Naive B cell (primary cell): Measurements from ENCODE around the gene SUN3. TPM values are rescaled to one million over a fixed set of nuclear protein-coding genes. Genes with fewer than 3 reads are reported as not detected.

Experiments
- ATAC-seq, 2 donors: fragments of 150-1000 bp; cut with Tn5 transposase; 2 replicates each; pipeline ENCODE4 v1.10.0; 2021; ENCODE audit warnings: low read depth in 2 of 2, mild to moderate bottlenecking in 2 of 2, moderate library complexity in 2 of 2
- DNase-seq: peaks from one replicate; pipeline ENCODE4 v3.0.0; 2022
- H3K27ac Mint-ChIP-seq, 6 donors: one replicate each; pipeline ENCODE4 v1.8.0; 2020 to 2022; ENCODE audit warnings: mild to moderate bottlenecking in 6 of 6, mixed read lengths in 6 of 6, moderate library complexity in 5 of 6, inconsistent platforms in 2 of 6
- H3K27me3 Mint-ChIP-seq, 3 donors: one replicate each; pipeline ENCODE4 v1.8.0; 2021 to 2022; ENCODE audit warnings: mixed read lengths in 3 of 3, mild to moderate bottlenecking in 1 of 3
- H3K36me3 Mint-ChIP-seq, 2 donors: one replicate each; pipeline ENCODE4 v1.8.0; 2020 to 2022; ENCODE audit warnings: mixed read lengths in 2 of 2, inconsistent platforms in 1 of 2, mild to moderate bottlenecking in 1 of 2
- H3K4me1 Mint-ChIP-seq, 3 donors: one replicate each; pipeline ENCODE4 v1.8.0; 2020 to 2022; ENCODE audit warnings: mixed read lengths in 3 of 3, inconsistent platforms in 1 of 3, mild to moderate bottlenecking in 1 of 3, moderate library complexity in 1 of 3
- H3K4me3 Mint-ChIP-seq, 8 donors: one replicate each; pipeline ENCODE4 v1.8.0; 2020 to 2022; ENCODE audit warnings: mild to moderate bottlenecking in 8 of 8, mixed read lengths in 8 of 8, moderate library complexity in 8 of 8, inconsistent platforms in 2 of 8
- H3K9me3 Mint-ChIP-seq, 7 donors: one replicate each; pipeline ENCODE4 v1.8.0; 2020 to 2022; ENCODE audit warnings: mixed read lengths in 7 of 7, mild to moderate bottlenecking in 5 of 7, inconsistent platforms in 2 of 7, moderate library complexity in 1 of 7
- polyA plus RNA-seq, 6 donors: library from polyadenylated mRNA; unstranded; fragments of 300-500 nt; fragmentation: Illumina TruSeq; gene quantifications; one replicate each; pipeline ENCODE4 v1.2.3, GENCODE V29; 2021; ENCODE audit warnings: low read depth in 6 of 6

Gene SUN3
- polyA plus RNA-seq, 6 donors from 2014 or later: 1.0 TPM; not detected in 5

DNA sequence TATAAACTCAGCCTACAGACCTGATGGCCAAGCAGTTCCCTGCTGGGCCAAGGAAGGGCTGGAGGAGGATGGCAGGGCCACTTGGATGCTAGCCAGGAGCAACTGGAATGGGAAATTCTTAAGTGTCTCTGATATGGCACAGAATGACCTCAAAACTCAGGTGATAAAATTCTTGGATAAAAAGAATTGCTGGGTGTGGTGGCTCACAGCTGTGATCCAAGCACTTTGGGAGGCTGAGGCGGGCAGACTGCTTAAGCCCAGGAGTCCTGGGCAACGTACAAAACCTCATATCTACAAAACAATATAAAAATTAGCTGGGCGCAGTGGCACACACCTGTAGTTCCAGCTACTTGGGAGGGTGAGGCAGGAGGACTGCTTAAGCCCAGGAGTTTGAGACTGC is 66.6 kb downstream of the SUN3 start:
- Mint-ChIP-seq H3K4me1 (peaks cover 7 to 12% (median 10%) of the 10 kb centered on the region in 3 donors), H3K9me3 (no peaks in the 10 kb centered on the region), H3K27ac (no peak overlapping the region), H3K4me3 (no peak overlapping the region), H3K36me3 (peaks cover 40 to 49% of the 10 kb centered on the region in 2 donors), H3K27me3 (no peaks in the 10 kb centered on the region)
- ATAC-seq: no peak
- DNase-seq: no peak

DNA sequence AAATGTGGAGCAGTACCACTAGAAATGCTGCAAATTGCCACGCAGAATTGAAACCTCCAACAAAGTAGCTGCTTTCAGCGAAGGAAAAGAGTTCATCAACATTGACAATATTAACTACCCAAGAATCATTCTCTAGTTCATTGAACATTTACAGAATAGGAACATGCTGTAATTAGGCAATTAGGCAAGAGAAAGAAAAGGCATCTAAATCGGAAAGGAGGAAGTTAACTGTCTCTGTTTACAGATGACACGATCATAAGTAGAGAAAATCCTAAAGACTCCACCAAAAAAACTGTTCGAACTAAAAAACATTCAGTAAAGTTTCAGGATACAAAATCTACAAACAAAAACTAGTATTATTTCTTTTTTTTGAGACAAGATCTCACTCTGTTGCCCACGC is 71.8 kb downstream of the SUN3 start:
- no peak for DNase-seq
- Mint-ChIP-seq H3K27me3 (no peaks in the 10 kb centered on the region), H3K4me3 (no peak overlapping the region), H3K4me1 (peaks cover 0 to 5% (median 0%) of the 10 kb centered on the region in 3 donors), H3K9me3 (no peaks in the 10 kb centered on the region), H3K27ac (no peak overlapping the region), H3K36me3 (peaks cover 21 to 30% of the 10 kb centered on the region in 2 donors)
- no peak for ATAC-seq

DNA sequence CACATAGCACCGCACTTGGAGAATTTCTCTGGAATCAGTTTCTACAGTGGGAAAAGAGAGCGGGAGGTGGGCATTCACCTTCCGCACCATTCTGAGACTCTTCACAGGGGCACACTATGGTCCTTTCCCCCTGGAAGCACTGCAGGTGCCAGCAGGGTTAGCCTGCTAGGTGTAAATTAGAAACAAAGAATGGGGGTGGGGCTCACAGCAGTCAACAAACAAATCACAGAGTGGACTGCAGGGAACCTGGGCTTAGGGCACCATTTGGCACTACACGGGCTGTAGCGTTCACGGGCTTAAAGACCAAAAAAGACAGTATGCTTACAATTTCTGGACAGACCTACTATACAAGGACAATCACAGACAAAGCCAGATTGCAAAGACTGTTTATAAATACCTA is 72.7 kb downstream of the SUN3 start:
- Mint-ChIP-seq H3K4me1 (peaks cover 0 to 5% (median 0%) of the 10 kb centered on the region in 3 donors), H3K36me3 (peaks cover 13 to 23% of the 10 kb centered on the region in 2 donors), H3K27me3 (no peaks in the 10 kb centered on the region), H3K27ac (no peak overlapping the region), H3K4me3 (no peak overlapping the region), H3K9me3 (no peaks in the 10 kb centered on the region)
- ATAC-seq: no peak
- no peak for DNase-seq

DNA sequence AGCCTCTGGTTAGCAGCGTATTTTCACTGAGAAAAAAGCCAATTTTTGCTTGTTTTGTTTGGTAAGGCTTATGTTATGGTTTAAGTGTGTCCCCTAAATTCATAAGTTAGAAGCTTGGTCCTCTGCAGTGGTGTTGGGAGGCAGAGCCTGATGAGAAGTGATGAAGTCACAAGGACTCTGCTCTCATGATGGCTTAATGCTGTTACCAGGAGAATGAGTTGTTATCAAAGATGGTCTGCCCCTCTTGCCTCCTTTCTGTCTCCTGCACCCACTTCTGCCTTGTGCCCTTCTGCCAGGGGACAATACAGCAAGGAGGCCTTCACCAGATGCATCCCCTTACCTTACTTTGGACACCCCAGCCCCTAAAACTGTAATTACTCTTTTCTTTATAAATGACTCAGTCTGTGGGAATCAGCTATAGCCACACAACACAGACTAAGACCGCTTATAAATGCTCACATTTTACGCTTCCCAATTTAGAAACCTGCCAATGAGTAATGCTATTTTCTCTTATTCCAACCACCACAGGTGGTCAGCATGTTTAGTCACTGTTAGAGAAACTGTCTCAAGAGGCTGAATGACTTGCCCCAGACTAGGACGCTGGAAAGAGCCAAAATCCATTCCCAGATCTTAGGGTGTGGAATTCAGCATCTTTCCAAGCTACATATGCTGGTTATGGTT is 74.5 kb downstream of the SUN3 start:
- Mint-ChIP-seq H3K36me3 (peaks cover 9 to 16% of the 10 kb centered on the region in 2 donors), H3K4me1 (peaks cover 0 to 5% (median 0%) of the 10 kb centered on the region in 3 donors), H3K4me3 (peak overlapping the region in 1 of 8 donors; percentile 2), H3K27ac (peak overlapping the region in 4 of 6 donors; percentile 18 to 79 (median 38)), H3K9me3 (no peaks in the 10 kb centered on the region), H3K27me3 (no peaks in the 10 kb centered on the region)
- DNase-seq (no peak), ATAC-seq (no peak)

DNA sequence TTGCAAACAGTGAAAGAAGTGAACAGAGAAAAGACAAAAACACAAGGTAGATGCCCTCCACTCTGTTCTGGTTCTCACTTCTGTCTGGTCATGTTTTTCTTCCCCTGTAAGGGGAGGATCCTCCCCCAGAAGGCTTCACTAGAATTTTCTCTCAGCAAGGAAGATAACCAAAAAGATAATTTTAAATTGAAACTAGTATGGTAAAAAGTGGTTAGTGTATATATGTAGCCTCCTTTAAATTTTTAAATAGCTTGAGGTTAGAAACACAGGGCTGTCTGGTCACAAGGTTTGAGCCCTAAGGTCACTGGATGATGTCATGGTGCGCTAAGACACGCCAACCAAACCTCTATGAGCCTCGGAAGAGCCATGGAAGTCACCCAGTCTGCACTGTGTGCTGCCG is 75.1 kb downstream of the SUN3 start:
- peaks cover 9 to 16% of the 10 kb centered on the region in 2 donors for H3K36me3 Mint-ChIP-seq
- H3K4me3 Mint-ChIP-seq: no peak overlapping the region
- ATAC-seq (no peak), DNase-seq (no peak)
- peaks cover 0 to 5% (median 0%) of the 10 kb centered on the region in 3 donors for H3K4me1 Mint-ChIP-seq
- H3K27me3 Mint-ChIP-seq: no peaks in the 10 kb centered on the region
- H3K27ac Mint-ChIP-seq: no peak overlapping the region
- H3K9me3 Mint-ChIP-seq: no peaks in the 10 kb centered on the region

DNA sequence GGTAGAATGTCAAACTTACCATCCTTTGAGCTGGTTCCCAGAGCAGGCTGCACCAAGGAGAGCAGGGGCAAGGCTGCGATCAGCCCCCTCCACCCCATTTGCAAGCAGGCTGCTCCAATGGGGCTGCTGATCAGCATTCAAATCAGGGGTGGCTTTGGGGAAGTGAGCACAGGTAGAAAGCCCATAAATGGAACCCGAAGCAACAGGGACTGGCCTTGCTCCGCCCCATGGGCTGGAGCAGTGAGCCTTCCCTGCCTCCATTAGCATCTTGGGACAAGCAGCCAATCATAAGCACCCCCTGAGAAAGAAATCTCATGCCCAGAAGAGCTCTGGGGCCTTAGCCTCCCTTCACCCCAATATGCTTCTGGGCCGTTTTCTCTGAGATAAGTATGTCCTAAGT is 76.7 kb downstream of the SUN3 start:
- Mint-ChIP-seq H3K4me1 (no peaks in the 10 kb centered on the region), H3K27ac (no peak overlapping the region), H3K36me3 (peaks cover 0 to 9% of the 10 kb centered on the region in 2 donors), H3K9me3 (no peaks in the 10 kb centered on the region), H3K27me3 (no peaks in the 10 kb centered on the region), H3K4me3 (no peak overlapping the region)
- DNase-seq (no peak), ATAC-seq (no peak)

DNA sequence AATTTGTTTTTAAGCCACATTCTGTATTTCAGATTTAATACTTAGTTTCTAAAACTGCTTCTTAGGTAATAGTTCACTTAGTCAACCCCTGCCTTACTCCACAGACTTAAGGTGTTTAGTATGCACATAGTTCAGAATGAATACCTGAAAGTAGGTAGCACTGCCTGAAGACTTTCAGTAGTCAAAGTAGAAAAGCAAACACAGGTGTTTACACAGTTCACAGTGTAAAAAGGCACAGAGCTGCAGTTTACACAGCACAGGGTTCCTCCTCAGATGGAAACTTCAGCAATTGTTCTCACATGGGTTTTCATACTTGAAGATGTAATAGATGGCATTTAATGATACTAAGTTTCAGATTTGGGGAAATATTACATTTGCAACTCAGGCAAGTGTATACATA is 77.5 kb downstream of the SUN3 start:
- H3K9me3 Mint-ChIP-seq: no peaks in the 10 kb centered on the region
- no peaks in the 10 kb centered on the region for H3K4me1 Mint-ChIP-seq
- ATAC-seq (no peak), DNase-seq (no peak)
- H3K4me3 Mint-ChIP-seq: no peak overlapping the region
- H3K36me3 Mint-ChIP-seq: peaks cover 0 to 9% of the 10 kb centered on the region in 2 donors
- H3K27ac Mint-ChIP-seq: no peak overlapping the region
- peaks cover 0 to 4% (median 0%) of the 10 kb centered on the region in 3 donors for H3K27me3 Mint-ChIP-seq

DNA sequence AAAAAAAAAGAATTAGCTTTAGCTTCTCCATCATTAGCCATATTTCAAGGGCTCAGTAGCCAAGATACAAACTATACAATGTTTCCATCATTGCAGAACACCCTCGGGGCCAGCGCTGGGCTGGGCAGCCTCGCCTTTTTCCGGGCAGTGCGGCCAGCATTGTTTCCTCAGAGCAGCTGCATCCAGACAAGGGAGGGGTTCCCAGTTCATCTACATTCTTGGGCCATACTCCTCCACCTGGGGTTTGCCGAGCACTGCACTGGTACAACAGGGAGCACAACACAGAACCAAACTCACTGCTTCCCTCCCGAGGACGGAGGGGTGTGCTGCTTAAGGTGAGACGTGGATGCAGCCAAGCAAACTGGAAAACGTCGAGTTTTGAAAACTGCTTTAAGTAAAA is 78.2 kb downstream of the SUN3 start:
- ATAC-seq (no peak), DNase-seq (no peak)
- no peak overlapping the region for H3K4me3 Mint-ChIP-seq
- peaks cover 0 to 8% (median 0%) of the 10 kb centered on the region in 3 donors for H3K27me3 Mint-ChIP-seq
- no peak overlapping the region for H3K27ac Mint-ChIP-seq
- H3K36me3 Mint-ChIP-seq: peaks cover 0 to 9% of the 10 kb centered on the region in 2 donors
- H3K4me1 Mint-ChIP-seq: no peaks in the 10 kb centered on the region
- no peaks in the 10 kb centered on the region for H3K9me3 Mint-ChIP-seq

DNA sequence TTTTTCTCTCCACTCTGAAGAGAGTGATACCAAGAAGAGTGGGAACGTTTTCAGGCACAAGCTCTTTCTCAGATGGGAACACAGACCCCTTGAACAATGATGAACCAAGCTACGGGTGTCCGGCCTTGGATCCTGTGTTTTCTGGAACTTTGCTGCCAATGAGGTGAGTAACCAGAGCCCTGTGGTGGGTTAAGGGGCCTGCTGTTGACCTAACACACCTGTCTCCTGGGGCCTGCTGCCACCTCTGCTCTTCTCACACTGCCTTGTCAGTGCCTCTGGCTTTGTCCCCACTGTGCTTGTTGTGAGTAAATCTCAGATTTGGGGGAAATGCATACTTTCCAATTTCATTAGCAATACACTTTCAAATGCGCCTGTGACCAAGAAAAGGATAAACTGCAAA is 79.2 kb downstream of the SUN3 start:
- Mint-ChIP-seq H3K4me3 (no peak overlapping the region), H3K27me3 (peaks cover 0 to 8% (median 0%) of the 10 kb centered on the region in 3 donors), H3K4me1 (no peaks in the 10 kb centered on the region), H3K9me3 (no peaks in the 10 kb centered on the region), H3K36me3 (peaks cover 0 to 9% of the 10 kb centered on the region in 2 donors), H3K27ac (no peak overlapping the region)
- DNase-seq (no peak), ATAC-seq (no peak)

DNA sequence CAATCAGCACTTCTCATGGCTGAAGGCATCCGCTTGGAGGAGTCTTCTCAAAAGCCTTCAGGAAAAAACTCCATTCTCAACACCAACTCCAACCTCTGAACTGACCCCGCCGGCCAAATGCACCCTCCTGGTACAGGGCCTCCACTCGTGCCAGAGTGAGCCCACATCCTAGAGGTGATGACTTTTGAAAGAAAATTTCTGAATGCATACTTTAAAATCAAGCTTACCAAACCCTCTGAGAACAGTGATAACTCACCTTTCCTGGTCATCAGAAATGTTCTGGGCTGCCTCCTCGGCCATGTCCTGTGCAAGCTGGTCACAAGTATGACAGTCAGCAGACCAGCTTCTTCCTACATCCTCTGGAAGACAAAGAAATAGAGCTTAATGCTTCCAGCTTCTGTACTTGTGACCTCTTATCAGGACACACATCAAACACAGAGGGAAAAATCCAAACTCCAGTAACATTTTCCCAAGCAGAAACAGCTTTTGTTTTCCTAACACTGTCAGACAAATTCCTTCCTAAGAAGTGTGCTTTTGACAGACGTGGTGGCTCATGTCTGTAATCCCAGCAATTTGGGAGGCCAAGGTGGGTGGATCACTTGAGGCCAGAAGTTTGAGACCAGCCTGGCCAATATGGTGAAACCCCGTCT is 80.6 kb downstream of the SUN3 start, which contains the start of gene PKD1L1:
PKD1L1 (minus strand) TSS at position 326 of the 650 bp plus-strand sequence; CDS start at position 300, 26 bp downstream.
- no peak within 1 kb of the TSS for H3K4me3 Mint-ChIP-seq
- ATAC-seq: no peak
- H3K27ac Mint-ChIP-seq: peak within 1 kb of the TSS in 2 of 6 donors; percentile 26 to 61

DNA sequence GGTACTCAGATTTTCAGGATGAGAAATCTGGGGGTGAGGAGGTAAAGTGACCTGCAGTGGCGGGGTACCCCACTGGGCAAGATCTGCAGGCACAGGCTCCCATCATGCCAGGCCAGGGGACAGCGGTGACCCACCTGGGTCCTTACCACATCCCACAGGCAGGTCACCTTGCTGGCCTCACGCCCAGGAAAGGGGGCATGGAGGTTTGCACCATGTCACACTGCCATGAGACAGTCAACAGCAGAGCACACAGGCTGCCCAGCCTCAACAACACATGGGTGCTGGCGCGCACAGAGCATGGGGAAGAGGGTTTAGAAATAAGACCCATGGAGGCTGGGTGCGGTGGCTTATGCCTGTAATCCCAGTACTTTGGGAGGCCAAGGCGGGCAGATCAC is 81.6 kb downstream of the SUN3 start:
- H3K36me3 Mint-ChIP-seq: no peaks in the 10 kb centered on the region
- no peaks in the 10 kb centered on the region for H3K4me1 Mint-ChIP-seq
- DNase-seq: no peak
- H3K27me3 Mint-ChIP-seq: peaks cover 0 to 8% (median 0%) of the 10 kb centered on the region in 3 donors
- H3K4me3 Mint-ChIP-seq: no peak overlapping the region
- no peaks in the 10 kb centered on the region for H3K9me3 Mint-ChIP-seq
- no peak for ATAC-seq
- no peak overlapping the region for H3K27ac Mint-ChIP-seq

More for the DNA sequence above, 80.6 kb downstream of the SUN3 start, which contains the start of gene PKD1L1:
- Mint-ChIP-seq H3K4me1 (no peaks in the 10 kb centered on the region), H3K36me3 (no peaks in the 10 kb centered on the region), H3K9me3 (no peaks in the 10 kb centered on the region), H3K27me3 (peaks cover 0 to 8% (median 0%) of the 10 kb centered on the region in 3 donors)
- no peak for DNase-seq

DNA sequence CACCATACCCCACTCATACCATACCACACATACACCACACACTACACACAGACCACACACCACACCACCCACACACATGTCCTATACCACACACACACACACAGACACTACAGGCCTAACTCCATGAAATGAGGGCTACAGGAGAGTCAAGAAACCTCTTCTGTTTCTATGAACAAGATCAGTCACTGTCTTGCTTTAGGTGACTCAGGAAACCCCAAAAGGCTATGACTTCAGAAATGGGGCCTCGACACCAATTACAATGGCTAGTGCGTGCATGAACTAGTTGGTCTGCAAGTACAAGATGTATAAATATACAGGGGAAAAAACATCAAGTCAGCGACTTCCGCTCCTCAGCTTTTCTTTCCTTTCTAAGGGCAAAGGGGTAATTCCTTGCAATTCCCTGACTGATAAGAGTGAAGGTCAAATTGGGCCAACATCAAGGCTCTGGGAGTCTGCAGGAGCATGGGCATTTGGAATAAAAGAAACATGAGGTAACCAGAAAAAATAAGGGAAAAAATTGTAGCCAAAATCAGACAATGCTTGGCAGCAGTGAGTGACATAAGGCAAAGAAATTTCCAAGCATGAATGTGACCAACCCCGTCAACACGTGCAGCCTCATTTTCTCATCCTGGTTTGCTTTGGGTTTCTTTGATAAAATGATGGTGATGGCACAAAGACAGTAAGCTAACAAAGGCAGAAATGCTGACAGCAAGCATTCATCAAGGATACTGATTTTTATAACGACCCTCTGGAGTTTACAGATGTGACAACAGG is 82.1 kb downstream of the SUN3 start:
- Mint-ChIP-seq H3K27me3 (peaks cover 0 to 8% (median 0%) of the 10 kb centered on the region in 3 donors), H3K4me1 (no peaks in the 10 kb centered on the region), H3K4me3 (no peak overlapping the region), H3K27ac (peak overlapping the region in 1 of 6 donors; percentile 26), H3K36me3 (no peaks in the 10 kb centered on the region), H3K9me3 (no peaks in the 10 kb centered on the region)
- DNase-seq (no peak), ATAC-seq (no peak)

DNA sequence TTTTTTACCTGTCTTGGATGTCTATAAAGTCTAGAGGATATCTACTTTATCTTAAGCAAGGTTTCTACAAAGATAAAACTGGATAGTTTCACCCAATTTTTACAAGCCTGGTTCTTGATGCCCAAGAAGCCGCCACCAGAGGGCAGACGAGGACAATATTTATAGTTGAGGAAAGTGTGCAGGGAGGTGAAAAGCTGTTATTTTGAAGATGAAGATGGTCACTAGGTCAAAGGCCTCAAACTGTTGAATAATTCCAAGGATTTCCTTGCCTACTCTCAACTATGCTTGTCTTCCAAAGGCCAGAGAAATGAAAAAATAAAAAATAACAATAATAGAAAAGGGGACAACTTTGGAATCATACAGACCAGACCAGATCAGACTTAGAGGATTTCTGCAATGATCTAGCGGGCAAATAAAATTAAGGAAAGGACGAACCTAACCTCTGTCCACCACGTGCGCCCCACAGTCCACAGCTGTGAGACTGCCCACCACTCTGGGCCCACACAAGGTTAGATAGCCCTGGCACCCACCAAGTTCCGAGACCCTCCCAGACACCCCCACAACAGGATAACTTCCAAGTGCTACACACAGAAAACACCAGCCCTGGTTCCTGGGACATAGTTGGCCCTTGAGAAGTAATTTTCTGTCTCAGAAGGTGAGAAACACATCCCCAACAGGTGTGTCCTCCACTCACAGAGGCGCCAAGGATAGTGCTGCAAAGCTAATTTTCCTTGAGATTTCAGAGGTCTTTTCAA is 83.5 kb downstream of the SUN3 start:
- no peak overlapping the region for H3K4me3 Mint-ChIP-seq
- no peak overlapping the region for H3K27ac Mint-ChIP-seq
- H3K27me3 Mint-ChIP-seq: peaks cover 0 to 8% (median 0%) of the 10 kb centered on the region in 3 donors
- no peaks in the 10 kb centered on the region for H3K9me3 Mint-ChIP-seq
- peak; percentile 37 to 48 for ATAC-seq
- no peaks in the 10 kb centered on the region for H3K4me1 Mint-ChIP-seq
- no peaks in the 10 kb centered on the region for H3K36me3 Mint-ChIP-seq
- DNase-seq: peak; percentile 49
